GM18526 (cell line): ENCODE measurements around the gene GLIPR1L1.

Experiments used
- POLR2A ChIP-seq: IDR thresholded peaks from 3 replicates; pipeline ENCODE4 v1.6.1; 2011; ENCODE audit not compliant: insufficient read length; ENCODE audit errors: extremely low read depth

GLIPR1L1 gene, protein sequence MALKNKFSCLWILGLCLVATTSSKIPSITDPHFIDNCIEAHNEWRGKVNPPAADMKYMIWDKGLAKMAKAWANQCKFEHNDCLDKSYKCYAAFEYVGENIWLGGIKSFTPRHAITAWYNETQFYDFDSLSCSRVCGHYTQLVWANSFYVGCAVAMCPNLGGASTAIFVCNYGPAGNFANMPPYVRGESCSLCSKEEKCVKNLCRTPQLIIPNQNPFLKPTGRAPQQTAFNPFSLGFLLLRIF

DNA sequence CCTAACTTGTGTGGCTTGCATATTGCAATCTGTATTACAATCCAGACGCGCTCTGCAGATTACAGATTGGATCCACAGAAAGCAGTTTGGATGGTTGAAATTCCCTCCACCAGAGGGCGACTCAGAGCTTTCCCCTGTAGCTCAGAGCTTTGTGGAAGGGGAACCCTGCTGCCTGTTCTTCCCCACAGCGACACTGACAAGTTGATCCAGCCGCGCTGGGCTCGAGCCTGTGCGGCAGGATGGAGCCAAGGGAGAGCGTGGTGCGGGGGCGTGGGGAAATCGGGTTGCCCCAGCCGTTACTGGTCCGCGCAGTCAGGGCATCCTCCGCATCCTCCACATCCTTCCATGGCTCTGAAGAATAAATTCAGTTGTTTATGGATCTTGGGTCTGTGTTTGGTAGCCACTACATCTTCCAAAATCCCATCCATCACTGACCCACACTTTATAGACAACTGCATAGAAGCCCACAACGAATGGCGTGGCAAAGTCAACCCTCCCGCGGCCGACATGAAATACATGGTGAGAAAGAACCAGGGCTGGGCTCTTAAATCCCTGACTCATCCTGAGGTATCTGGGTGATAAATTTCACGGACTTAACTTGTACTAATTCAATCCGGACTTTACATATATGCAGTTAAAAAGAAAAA lies at the start of gene GLIPR1L1:
GLIPR1L1 (plus strand) TSS at position 287 of the 647 bp plus-strand sequence; CDS start at position 346, 59 bp downstream.
- peak; percentile 17 for TF ChIP-seq POLR2A

DNA sequence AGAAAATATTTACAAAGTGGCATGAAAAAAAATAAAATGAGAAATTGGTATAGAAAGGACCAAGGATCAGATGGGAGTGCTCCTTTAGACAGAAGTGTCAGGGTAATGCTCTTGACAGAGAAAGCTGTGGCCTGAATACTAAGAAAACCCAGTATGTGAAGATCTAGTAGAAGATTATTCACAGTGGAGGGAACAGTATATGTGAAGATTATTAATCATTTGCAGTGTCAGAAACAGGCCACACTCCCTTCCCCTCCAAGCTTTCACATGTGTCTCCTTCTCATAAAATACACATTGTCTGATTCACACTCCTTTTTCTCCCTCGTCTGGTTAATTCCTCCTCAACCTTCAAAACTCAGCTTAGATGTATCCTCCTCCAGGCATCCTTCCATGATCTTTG lies 45.6 kb upstream of the GLIPR1L1 start:
- TF ChIP-seq POLR2A, result no peak

DNA sequence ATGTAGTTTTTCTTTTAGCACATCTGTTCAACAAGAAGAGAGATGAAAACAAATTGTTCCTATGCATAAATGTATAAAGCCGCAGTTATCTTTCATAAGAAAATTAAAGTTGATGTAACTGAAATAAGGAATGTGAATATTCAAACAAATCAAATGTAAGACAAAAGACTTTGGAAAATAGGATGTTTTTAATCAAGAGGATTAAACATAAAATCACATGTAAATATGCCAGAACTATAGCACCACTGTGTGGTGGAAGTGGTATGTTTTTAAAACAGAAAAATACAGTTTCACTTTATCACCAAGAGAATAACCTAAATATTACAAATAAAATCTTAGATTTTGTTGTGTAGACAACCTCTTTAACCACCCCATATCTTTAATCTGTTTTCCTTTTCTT lies 44.7 kb upstream of the GLIPR1L1 start:
- TF ChIP-seq POLR2A, result no peak

DNA sequence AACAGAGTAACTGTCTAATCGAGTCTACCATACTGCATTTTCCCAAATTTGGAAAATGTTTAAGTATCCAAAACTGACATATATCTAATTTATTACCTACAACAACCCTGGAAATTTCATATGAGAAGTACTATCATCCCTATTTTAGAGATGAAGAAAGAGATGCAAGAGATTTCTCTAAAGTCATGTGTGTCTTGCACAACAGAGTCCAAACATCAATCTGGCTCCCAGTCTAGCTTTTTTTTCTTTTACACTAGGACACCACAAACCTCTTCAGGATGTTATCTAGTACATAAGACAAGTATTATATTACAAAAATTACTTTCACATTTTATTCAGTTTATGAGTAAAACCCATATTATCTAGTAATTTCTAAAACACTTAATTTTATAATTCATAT lies 43.5 kb upstream of the GLIPR1L1 start:
- TF ChIP-seq POLR2A, result no peak

DNA sequence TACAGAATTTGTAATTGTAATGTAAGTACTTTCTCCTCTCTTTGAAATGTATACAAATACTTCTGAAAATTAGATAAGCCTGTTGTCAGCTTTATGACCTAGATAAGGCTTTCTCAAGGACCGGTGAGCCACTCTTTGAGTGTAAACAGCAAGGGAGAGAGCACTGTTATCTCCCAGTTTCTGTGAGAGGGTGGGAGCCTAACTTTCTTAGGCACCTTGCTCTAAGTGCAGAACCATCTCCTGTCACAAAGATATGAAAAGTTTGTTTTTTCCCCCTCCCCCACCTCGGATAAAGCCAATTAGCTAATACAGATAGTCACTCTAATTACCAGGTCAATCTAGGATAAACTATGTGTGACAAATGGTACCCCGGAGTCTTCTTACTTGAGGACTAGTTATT lies 40.1 kb upstream of the GLIPR1L1 start:
- no peak for TF ChIP-seq POLR2A

DNA sequence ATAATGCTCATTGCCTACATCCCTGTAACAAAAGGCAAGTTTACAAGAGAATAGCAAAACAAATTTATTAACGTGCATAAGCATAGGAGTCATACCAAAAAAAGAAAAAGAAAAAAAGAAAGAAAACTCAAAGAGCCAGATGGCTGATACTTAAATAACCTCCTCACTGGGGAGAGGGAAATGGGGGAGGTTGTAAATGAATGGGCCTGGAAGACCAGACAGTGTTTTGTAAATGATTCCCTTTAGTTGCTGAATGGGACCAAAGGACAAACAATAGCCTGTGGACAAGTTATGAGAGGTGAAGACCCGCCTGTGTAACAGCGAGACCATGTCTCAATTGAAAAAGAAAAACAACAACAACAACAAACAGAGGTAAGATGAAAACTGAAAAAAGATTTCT lies 39.7 kb upstream of the GLIPR1L1 start:
- no peak for TF ChIP-seq POLR2A

DNA sequence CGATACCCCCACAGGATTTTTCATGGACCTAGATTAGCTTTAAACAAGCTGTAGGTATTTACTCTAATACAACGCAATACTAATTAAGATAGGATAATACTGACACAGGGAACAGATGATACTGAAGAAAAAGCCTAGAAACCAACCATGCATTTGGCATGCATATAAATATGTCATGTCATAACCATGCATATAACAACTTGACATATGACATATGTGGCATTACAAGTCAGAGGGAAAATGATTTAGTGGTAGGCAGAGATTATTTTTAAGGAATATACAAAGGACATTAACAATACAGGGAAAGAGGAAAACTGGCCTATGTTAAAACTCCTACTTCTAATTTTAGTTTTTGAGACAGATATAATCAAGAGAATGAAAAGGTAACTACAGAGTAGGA lies 32.2 kb upstream of the GLIPR1L1 start:
- no peak for TF ChIP-seq POLR2A

DNA sequence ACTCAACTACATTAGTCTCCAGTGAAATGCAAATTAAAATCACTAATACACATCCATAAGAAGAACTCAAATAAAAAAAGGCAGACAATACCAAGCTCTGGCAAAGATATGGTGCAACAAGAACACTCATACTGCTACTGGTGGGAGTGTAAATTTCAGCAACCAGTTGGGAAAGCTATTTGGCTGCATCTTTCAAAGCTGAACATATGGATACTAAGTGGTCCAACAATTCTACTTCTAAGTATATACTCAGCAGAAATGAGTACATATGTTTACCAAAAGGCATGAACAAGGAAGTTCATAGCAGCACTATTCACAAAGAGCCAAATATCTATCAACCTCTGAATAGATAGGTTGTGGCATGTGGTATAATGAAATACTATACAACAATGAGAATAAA lies 31.7 kb upstream of the GLIPR1L1 start:
- TF ChIP-seq POLR2A, result no peak

DNA sequence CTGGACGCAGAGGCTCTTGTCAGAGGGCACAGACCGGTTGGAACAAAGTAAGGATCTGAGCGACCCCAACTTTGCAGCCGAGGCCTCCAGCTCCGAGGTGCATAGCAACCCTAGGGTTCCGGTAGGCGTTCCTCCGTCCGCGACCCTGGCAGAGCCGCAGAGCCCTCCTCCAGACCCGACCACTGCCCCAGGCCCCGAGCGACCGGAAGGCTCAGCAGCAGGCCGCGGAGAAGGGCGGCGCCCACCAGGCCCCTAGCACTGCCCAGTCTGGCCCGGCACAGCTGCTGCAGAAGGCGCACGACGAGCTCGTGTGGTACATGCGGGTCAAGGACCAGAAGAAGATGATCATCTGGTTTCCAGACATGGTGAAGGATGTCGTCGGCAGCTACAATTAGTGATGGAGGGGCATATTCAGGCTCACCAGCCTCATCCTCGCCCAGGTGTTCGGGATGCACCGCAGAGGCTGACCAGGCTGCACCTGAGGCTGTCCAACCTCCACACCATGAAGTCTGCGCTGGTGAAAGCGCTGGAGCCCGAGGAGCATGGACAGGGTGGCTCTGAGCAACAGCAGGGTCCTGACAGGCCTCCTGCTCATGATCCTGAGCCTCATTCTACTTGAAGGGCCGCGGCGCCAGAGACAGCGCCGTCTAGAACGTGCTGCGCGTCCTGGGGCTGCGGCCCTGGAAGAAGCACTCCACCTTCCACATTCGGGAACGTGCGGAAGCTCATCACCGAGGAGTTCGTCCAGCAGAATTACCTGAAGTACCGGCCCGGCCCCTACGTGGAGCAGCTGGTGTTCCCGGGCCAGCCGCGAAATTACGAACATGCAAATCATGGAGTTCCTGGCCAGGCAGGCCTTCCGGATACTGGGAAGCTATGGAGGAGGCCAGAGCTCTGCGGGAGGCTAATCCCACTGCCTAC lies 28.8 kb upstream of the GLIPR1L1 start:
- TF ChIP-seq POLR2A, result no peak

DNA sequence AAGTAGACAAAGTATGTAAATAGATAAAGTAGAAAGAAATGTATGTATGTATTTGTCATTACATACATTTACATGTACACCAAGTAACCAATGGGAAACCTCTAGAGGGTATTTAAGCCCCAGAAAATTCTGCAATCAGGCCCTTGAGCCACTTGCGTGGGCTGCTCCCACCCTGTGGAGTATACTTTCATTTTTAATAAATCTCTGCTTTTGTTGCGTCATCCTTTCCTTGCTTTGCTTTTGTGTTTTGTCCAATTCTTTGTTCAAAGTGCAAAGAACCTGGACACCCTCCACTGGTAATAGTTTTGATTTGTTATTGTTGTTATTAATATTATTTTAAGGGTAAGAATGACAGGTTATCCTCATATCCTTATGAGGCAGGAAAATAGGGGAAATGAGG lies 26.2 kb upstream of the GLIPR1L1 start:
- no peak for TF ChIP-seq POLR2A

DNA sequence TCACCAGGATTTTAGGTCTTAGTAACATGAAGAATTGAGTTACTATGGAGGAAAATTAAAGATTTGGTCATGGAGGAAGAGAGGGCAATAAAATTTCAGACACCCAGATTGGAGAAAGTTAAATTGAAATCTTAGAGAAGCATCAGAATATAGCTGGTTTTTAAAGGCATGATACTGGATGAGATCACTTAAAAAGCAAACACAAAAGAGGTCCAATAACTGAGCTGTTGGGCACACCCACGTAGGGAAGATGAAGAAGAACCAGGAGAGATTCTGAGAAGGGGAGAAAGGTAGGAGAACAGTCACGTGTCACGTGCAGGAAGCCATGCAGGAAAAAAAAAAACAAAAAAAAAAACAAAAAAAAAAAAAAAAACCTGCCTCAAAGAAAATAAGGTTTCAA lies 23.1 kb upstream of the GLIPR1L1 start:
- no peak for TF ChIP-seq POLR2A

DNA sequence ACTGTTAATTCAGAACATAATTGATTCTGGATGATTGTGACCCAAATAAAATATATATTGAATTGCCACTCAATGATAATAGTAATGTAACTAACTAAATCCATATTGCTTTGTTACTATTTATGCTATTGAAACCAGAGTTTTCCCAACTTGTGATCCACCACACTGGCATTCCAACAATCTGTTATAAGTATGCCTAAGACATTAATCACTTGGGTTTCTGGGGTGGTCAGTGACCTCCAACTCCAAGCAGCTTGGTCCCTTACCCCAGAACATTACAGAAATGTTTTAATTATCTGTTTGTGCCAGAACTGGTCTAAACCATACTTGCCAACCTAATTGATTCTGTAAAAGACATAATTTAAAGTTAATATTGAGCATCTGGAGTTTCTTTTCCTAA lies 19.0 kb upstream of the GLIPR1L1 start:
- no peak for TF ChIP-seq POLR2A

DNA sequence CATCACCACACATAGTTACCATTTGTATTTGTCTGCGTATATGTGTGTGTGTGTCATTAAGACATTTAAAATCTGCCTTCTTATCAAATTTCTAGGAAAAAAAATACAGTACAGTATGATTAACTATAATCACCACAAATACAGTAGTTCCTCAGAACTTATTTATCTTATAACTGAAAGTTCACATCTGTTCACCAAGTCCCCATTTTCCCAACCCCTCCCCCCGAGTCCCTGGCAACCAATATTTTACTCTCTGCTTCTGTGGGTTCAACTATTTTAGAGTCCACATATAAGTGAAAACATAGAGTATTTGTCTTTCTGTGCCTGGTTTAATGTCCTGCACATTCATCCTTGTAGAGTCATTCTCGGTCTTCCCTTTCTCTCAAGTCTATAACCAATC lies 16.7 kb upstream of the GLIPR1L1 start:
- TF ChIP-seq POLR2A, result no peak

DNA sequence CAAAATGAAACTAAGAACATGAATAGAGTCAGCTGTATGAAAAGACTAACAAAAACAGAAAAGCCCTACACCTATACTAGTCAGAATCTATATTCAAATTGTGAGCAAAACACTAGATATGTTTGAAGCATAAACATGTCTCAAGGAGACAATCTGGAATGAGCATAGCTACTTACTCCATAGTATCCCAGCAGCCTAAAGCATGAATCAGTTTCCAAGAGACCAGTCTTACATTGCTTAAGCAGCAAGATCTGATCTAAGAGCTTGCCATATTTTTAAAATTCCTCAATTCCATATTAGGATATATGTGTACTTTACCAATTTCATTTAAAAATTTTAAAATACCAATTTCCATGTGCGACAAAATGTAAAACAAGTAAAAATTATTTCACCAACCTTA lies 12.0 kb upstream of the GLIPR1L1 start:
- TF ChIP-seq POLR2A, result no peak

DNA sequence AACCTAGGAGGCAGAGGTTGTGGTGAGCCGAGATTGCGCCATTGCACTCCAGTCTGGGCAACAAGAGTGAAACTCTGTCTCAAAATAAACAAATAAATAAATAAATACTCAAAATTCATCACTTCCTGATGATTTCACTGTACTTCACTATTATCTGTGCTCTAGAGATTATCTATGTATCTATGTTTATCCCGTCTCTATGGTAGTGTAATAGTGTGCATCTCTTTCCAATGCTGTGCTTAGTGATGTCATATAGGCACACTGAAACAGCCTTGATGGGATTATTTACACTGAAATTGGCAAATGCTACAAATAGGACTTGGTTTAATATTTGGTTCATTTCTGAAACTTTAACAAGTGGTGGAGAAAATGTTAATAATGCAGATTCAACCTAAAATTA lies 10.8 kb upstream of the GLIPR1L1 start:
- TF ChIP-seq POLR2A, result no peak

DNA sequence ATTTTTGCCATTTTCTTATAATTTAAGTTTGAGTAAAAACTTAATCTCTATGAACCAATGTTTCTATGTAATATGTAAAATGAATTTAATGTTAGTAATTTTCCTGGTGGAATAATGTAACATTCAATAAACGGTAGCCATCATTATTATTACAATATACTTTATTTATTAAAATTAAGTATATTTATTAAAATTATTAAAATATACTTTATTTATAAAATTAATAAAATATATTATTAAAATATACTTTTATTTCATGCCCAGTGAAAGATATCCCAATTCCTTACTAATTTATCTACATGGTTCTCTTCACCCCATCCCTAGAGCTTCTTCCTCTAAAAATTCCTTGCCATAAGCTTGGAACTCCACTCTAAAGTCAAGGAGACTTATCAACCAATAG lies 6.8 kb upstream of the GLIPR1L1 start:
- no peak for TF ChIP-seq POLR2A
